HepG2 (cell line): ENCODE results near the gene ABCC8. TPM values are rescaled to one million over a fixed set of nuclear protein-coding genes. Genes with fewer than 3 reads are reported as not detected.

Source experiments
- ARHGAP35 ChIP-seq: sonication (generic); formaldehyde crosslinking; IDR thresholded peaks from 2 replicates; pipeline ENCODE4 v1.9.0; 2022; ENCODE audit warnings: mild to moderate bottlenecking, inconsistent platforms, moderate library complexity, missing genetic modification reagents, borderline replicate concordance
- ARNT ChIP-seq: fragments of 450-650 bp; IDR thresholded peaks from 2 replicates; pipeline ENCODE4 v1.6.1; 2017
- ATM ChIP-seq: fragments of 450-650 bp; IDR thresholded peaks from 2 replicates; pipeline ENCODE4 v1.7.1; 2017; ENCODE audit warnings: mild to moderate bottlenecking, borderline replicate concordance
- CERS6 ChIP-seq: sonication (generic); formaldehyde crosslinking; IDR thresholded peaks from 2 replicates; pipeline ENCODE4 v1.5.0; 2020; ENCODE audit warnings: missing genetic modification reagents
- CREB1 ChIP-seq, 2 experiments: fragments of 450-650 bp in 1 of 2; IDR thresholded peaks; 2 replicates each; pipeline ENCODE4 v1.6.1; 2016 to 2017; ENCODE audit warnings: control low read depth in 1 of 2, mild to moderate bottlenecking in 1 of 2, missing compliant biosample characterization in 1 of 2, missing genetic modification characterization in 1 of 2
- FOXJ3 ChIP-seq: sonication (generic); formaldehyde crosslinking; IDR thresholded peaks from 2 replicates; pipeline ENCODE4 v1.4.0; 2020; ENCODE audit warnings: missing genetic modification reagents, mild to moderate bottlenecking, borderline replicate concordance
- GZF1 ChIP-seq: sonication (generic); formaldehyde crosslinking; IDR thresholded peaks from 2 replicates; pipeline ENCODE4 v1.5.1; 2020; ENCODE audit warnings: mild to moderate bottlenecking, missing genetic modification reagents
- HINFP ChIP-seq: sonication (generic); formaldehyde crosslinking; IDR thresholded peaks from 2 replicates; pipeline ENCODE4 v1.4.0; 2020; ENCODE audit warnings: low read depth, mild to moderate bottlenecking, missing genetic modification reagents
- HNRNPL ChIP-seq: fragments of 200-400 bp; formaldehyde crosslinking; IDR thresholded peaks from 2 replicates; pipeline ENCODE4 v1.6.1; 2017; ENCODE audit warnings: mild to moderate bottlenecking, low read depth, low read length
- MAFF ChIP-seq: IDR thresholded peaks from 2 replicates; pipeline ENCODE4 v1.6.1; 2011; ENCODE audit warnings: low read depth, low read length, improper control_type of control experiment
- MAX ChIP-seq: IDR thresholded peaks from 2 replicates; pipeline ENCODE4 v1.6.1; 2012; ENCODE audit warnings: inconsistent platforms
- MTERF4 ChIP-seq: sonication (generic); formaldehyde crosslinking; IDR thresholded peaks from 2 replicates; pipeline ENCODE4 v1.8.0; 2023; ENCODE audit warnings: mild to moderate bottlenecking, missing genetic modification reagents
- NFIC ChIP-seq: IDR thresholded peaks from 2 replicates; pipeline ENCODE4 v1.6.1; 2012; ENCODE audit warnings: mild to moderate bottlenecking, low read length, inconsistent platforms
- NRL ChIP-seq: sonication (generic); formaldehyde crosslinking; IDR thresholded peaks from 2 replicates; pipeline ENCODE4 v1.5.0; 2020; ENCODE audit warnings: missing genetic modification reagents, mild to moderate bottlenecking, moderate library complexity, borderline replicate concordance
- PTBP1 ChIP-seq: fragments of 200-400 bp; formaldehyde crosslinking; IDR thresholded peaks from 2 replicates; pipeline ENCODE4 v1.6.1; 2018; ENCODE audit warnings: low read length, low read depth; ENCODE audit not compliant: poor library complexity, severe bottlenecking
- RARA ChIP-seq: IDR thresholded peaks from 2 replicates; pipeline ENCODE4 v1.6.1; 2016; ENCODE audit warnings: missing genetic modification reagents, missing compliant biosample characterization
- TCF12 ChIP-seq, 2 experiments: fragments of 450-650 bp in 1 of 2; sonication (generic) in 1 of 2; formaldehyde crosslinking in 1 of 2; IDR thresholded peaks; 2 replicates each; pipeline versions ENCODE4 v1.6.1 to v1.8.0; 2017 to 2022; ENCODE audit warnings: antibody characterized with exemption in 1 of 2, mild to moderate bottlenecking in 1 of 2, missing genetic modification reagents in 1 of 2, moderate library complexity in 1 of 2
- TEAD3 ChIP-seq: optimal IDR thresholded peaks from 2 replicates; pipeline ENCODE3; 2016; ENCODE audit warnings: borderline replicate concordance
- TRAFD1 ChIP-seq: sonication (generic); formaldehyde crosslinking; IDR thresholded peaks from 2 replicates; pipeline ENCODE4 v1.5.1; 2020; ENCODE audit warnings: missing genetic modification reagents, mild to moderate bottlenecking, borderline replicate concordance
- ZFP82 ChIP-seq: sonication (generic); formaldehyde crosslinking; IDR thresholded peaks from 2 replicates; pipeline ENCODE4 v1.5.1; 2020; ENCODE audit warnings: mild to moderate bottlenecking, missing genetic modification reagents, borderline replicate concordance
- ZNF430 ChIP-seq: sonication (generic); formaldehyde crosslinking; IDR thresholded peaks from 2 replicates; pipeline ENCODE4 v1.9.0; 2021; ENCODE audit warnings: mild to moderate bottlenecking, missing genetic modification reagents
- ZNF431 ChIP-seq: sonication (generic); formaldehyde crosslinking; IDR thresholded peaks from 2 replicates; pipeline ENCODE4 v1.9.0; 2022; ENCODE audit warnings: missing genetic modification reagents, low read depth, mild to moderate bottlenecking, borderline replicate concordance
- ZNF468 ChIP-seq: sonication (generic); formaldehyde crosslinking; IDR thresholded peaks from 2 replicates; pipeline ENCODE4 v1.8.0; 2022; ENCODE audit warnings: mild to moderate bottlenecking, moderate library complexity, missing genetic modification reagents
- ZNF556 ChIP-seq: sonication (generic); formaldehyde crosslinking; IDR thresholded peaks from 2 replicates; pipeline ENCODE4 v1.4.0; 2020; ENCODE audit warnings: mild to moderate bottlenecking, missing genetic modification reagents, borderline replicate concordance
- ZNF607 ChIP-seq: sonication (generic); formaldehyde crosslinking; IDR thresholded peaks from 2 replicates; pipeline ENCODE4 v1.5.1; 2020; ENCODE audit warnings: missing genetic modification reagents, mild to moderate bottlenecking, borderline replicate concordance
- polyA plus RNA-seq, 8 experiments: library from polyadenylated mRNA; depleted of rRNA in 3 of 8; stranded (reverse) in 7 of 8; unstranded in 1 of 8; fragments of >200 nt; fragmentation: Illumina TruSeq in 4 of 8; extraction: Trizol in 4 of 8; gene quantifications; 2 replicates each; pipeline versions ENCODE4 v1.2.1 to v1.2.3, GENCODE V29; 2011 to 2016; ENCODE audit warnings: low read depth in 4 of 8, missing spikeins in 1 of 8, mixed read lengths in 1 of 8; ENCODE audit not compliant: insufficient read depth in 1 of 8
- total RNA-seq, 5 experiments: library from RNA; depleted of rRNA; stranded (reverse); fragments of >200 nt; fragmentation: Illumina TruSeq; extraction: Trizol; gene quantifications; 2 replicates each; pipeline ENCODE4 v1.2.3, GENCODE V29; 2016; ENCODE audit warnings: low read depth in 1 of 5

ABCC8 gene
- total and polyA plus RNA-seq, 2 of the 13 experiments (the other 11 are each of a cell fraction or from before 2014, with no cell fraction given): not detected

GRCh38 chr11:17386331-17387084 is 90.1 kb downstream of the ABCC8 start (continued):
- TF ChIP-seq HNRNPL (0 out of 2 replicates have a peak, but pooled peaks have one; percentile 23), ZNF468 (CRISPR knock-in tag) (no peak), HINFP (peak; percentile 38; the same call in 1 of the 2 replicates), NFIC (no peak), RARA (CRISPR knock-in tag) (no peak), PTBP1 (no peak), ARHGAP35 (CRISPR knock-in tag) (no peak), ZNF431 (no peak), ZNF556 (CRISPR knock-in tag) (no peak), TEAD3 (peak; percentile 62), FOXJ3 (CRISPR knock-in tag) (no peak), TCF12 (IDR thresholded peaks at IDR 0.05) (no peak), TCF12 (CRISPR knock-in tag; IDR thresholded peaks at IDR 0.05) (no peak), ARNT (no peak), GZF1 (CRISPR knock-in tag) (no peak), ZFP82 (CRISPR knock-in tag) (no peak), MAFF (no peak), ATM (no peak), ZNF607 (CRISPR knock-in tag) (no peak), TRAFD1 (CRISPR knock-in tag) (no peak), MAX (peak; percentile 73), NRL (0 out of 2 replicates have a peak, but pooled peaks have one; percentile 2), MTERF4 (CRISPR knock-in tag) (no peak), CREB1 (IDR thresholded peaks at IDR 0.05) (no peak), CREB1 (CRISPR knock-in tag; IDR thresholded peaks at IDR 0.05) (no peak), CERS6 (CRISPR knock-in tag) (no peak), ZNF430 (no peak)
